ENCODE measurements around the gene ATP2C2.

ATP2C2 gene

DNA sequence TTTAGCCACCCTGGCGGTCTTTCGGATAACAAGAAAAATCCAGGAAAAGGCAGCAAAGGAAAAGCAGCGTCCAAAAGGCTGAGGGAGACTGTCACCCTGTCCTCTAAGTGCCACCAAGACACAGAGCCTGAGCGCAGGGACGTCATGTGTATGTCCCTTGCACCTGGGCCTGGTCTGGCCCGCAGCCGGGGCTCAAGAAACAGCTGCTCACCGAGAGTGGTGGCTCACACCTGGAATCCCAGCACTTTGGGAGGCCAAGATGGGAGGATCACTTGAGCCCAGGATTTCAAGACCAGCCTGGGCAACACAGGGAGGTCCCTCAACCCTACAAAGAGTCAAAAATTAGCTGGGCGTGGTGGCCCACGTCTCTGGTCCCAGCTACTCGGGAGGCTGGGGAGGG, 145.3 kb downstream of the ATP2C2 start:
- no peak for DNase-seq (ENCODE audit: low spot score)
